ENCODE results near the gene SERTAD2.

The SERTAD2 gene

GRCh38 chr2:64607381-64608304, 46.1 kb downstream of the SERTAD2 start:
- no peak for DNase-seq

GRCh38 chr2:64606479-64607363, 47.0 kb downstream of the SERTAD2 start:
- peak in 8 of 14 donors; percentile 27 to 61 (median 40) for DNase-seq

- DNase-seq, result no peak
Measured at GRCh38 chr2:64605991-64606478, 47.7 kb downstream of the SERTAD2 start.

- peak in 1 of 14 donors; percentile 50 for DNase-seq
Measured at GRCh38 chr2:64605026-64605471, 48.7 kb downstream of the SERTAD2 start.

GRCh38 chr2:64604155-64604554, 49.6 kb downstream of the SERTAD2 start:
- no peak for DNase-seq

- DNase-seq, result no peak
Measured at GRCh38 chr2:64602436-64602835, 51.3 kb downstream of the SERTAD2 start.

GRCh38 chr2:64601785-64602391, 51.8 kb downstream of the SERTAD2 start:
- no peak for DNase-seq

GRCh38 chr2:64601034-64601754, 52.5 kb downstream of the SERTAD2 start:
- DNase-seq, result no peak

- no peak for DNase-seq
Measured at GRCh38 chr2:64599469-64599868, 54.2 kb downstream of the SERTAD2 start.

- no peak for DNase-seq
Measured at GRCh38 chr2:64598226-64598625, 55.5 kb downstream of the SERTAD2 start.

- DNase-seq, result no peak
Measured at GRCh38 chr2:64595397-64596176, 58.1 kb downstream of the SERTAD2 start.

GRCh38 chr2:64594226-64594989, 59.3 kb downstream of the SERTAD2 start:
- DNase-seq, result no peak

- DNase-seq, result no peak
Measured at GRCh38 chr2:64593035-64593655, 60.6 kb downstream of the SERTAD2 start.

- no peak for DNase-seq
Measured at GRCh38 chr2:64591188-64591587, 62.5 kb downstream of the SERTAD2 start.

GRCh38 chr2:64587561-64587960, 66.2 kb downstream of the SERTAD2 start:
- DNase-seq, result no peak

- peak in 1 of 14 donors; percentile 11 for DNase-seq
Measured at GRCh38 chr2:64586883-64587481, 66.7 kb downstream of the SERTAD2 start.

GRCh38 chr2:64586054-64586453, 67.7 kb downstream of the SERTAD2 start:
- no peak for DNase-seq

GRCh38 chr2:64582774-64583340, 70.9 kb downstream of the SERTAD2 start:
- no peak for DNase-seq

Data from C1 segment of cervical spinal cord (tissue), 14 donors.